Skeletal muscle tissue (tissue), 4 donors: ENCODE data around the gene SFSWAP. TPM values are rescaled to one million over a fixed set of nuclear protein-coding genes. Genes with fewer than 3 reads are reported as not detected.

ENCODE experiments used
- H3K27ac ChIP-seq: one replicate; pipeline ENCODE4 v1.7.0; 2013; ENCODE audit warnings: mild to moderate bottlenecking, low read depth, low read length, inconsistent platforms
- H3K27me3 ChIP-seq, 3 donors: one replicate each; pipeline ENCODE4 v1.7.0; 2013; ENCODE audit warnings: low read length in 3 of 3; ENCODE audit not compliant: control insufficient read depth in 3 of 3, insufficient read depth in 3 of 3
- H3K36me3 ChIP-seq, 3 donors: one replicate each; pipeline ENCODE4 v1.7.0; 2013; ENCODE audit warnings: low read length in 3 of 3; ENCODE audit not compliant: control insufficient read depth in 3 of 3, insufficient read depth in 3 of 3
- H3K4me1 ChIP-seq, 3 donors: one replicate each; pipeline ENCODE4 v1.7.0; 2013; ENCODE audit warnings: low read length in 3 of 3, mild to moderate bottlenecking in 3 of 3; ENCODE audit not compliant: control insufficient read depth in 3 of 3, insufficient read depth in 3 of 3
- H3K4me3 ChIP-seq, 3 donors: one replicate each; pipeline ENCODE4 v1.7.0; 2013; ENCODE audit warnings: low read length in 3 of 3
- H3K9ac ChIP-seq, 3 donors: one replicate each; pipeline ENCODE4 v1.7.0; 2013; ENCODE audit warnings: low read length in 3 of 3, mild to moderate bottlenecking in 3 of 3, moderate library complexity in 2 of 3, low read depth in 1 of 3
- H3K9me3 ChIP-seq, 3 donors: one replicate each; pipeline ENCODE4 v1.7.0; 2013; ENCODE audit warnings: low read length in 3 of 3; ENCODE audit not compliant: control insufficient read depth in 3 of 3
- total RNA-seq: library from RNA; depleted of rRNA; stranded (reverse); fragments of >200 nt; gene quantifications from one replicate; pipeline ENCODE4 v1.2.3, GENCODE V29; 2014
- donor health status: Osteomylitis.

Gene SFSWAP
- total RNA-seq, 1 donor from 2014 or later = 17.7 TPM

- Histone ChIP-seq H3K9me3 (no peaks in the 10 kb centered on the region), H3K9ac (no peak overlapping the region), H3K27ac (no peak overlapping the region), H3K4me1 (no peaks in the 10 kb centered on the region), H3K36me3 (peaks cover 38 to 67% (median 64%) of the 10 kb centered on the region in 3 donors), H3K27me3 (no peaks in the 10 kb centered on the region), H3K4me3 (no peak overlapping the region)
Observed at GRCh38 chr12:131720241-131720640, 9.4 kb downstream of the SFSWAP start.

- no peak overlapping the region for H3K27ac ChIP-seq
- H3K36me3 ChIP-seq = peaks cover 36 to 68% (median 61%) of the 10 kb centered on the region in 3 donors
- H3K9ac ChIP-seq = no peak overlapping the region
- no peaks in the 10 kb centered on the region for H3K4me1 ChIP-seq
- no peaks in the 10 kb centered on the region for H3K27me3 ChIP-seq
- H3K4me3 ChIP-seq = no peak overlapping the region
- H3K9me3 ChIP-seq = no peaks in the 10 kb centered on the region
Observed at GRCh38 chr12:131720921-131721320, 10.0 kb downstream of the SFSWAP start.

GRCh38 chr12:131721548-131721947 is 10.7 kb downstream of the SFSWAP start:
- Histone ChIP-seq H3K36me3 (peaks cover 34 to 63% (median 55%) of the 10 kb centered on the region in 3 donors), H3K27me3 (no peaks in the 10 kb centered on the region), H3K9ac (no peak overlapping the region), H3K27ac (no peak overlapping the region), H3K4me3 (no peak overlapping the region), H3K4me1 (no peaks in the 10 kb centered on the region), H3K9me3 (no peaks in the 10 kb centered on the region)

GRCh38 chr12:131723532-131723931 is 12.6 kb downstream of the SFSWAP start:
- no peak overlapping the region for H3K9ac ChIP-seq
- no peaks in the 10 kb centered on the region for H3K4me1 ChIP-seq
- H3K27ac ChIP-seq = no peak overlapping the region
- no peaks in the 10 kb centered on the region for H3K9me3 ChIP-seq
- H3K27me3 ChIP-seq = no peaks in the 10 kb centered on the region
- peaks cover 47 to 75% (median 54%) of the 10 kb centered on the region in 3 donors for H3K36me3 ChIP-seq
- H3K4me3 ChIP-seq = no peak overlapping the region

- H3K27ac ChIP-seq = no peak overlapping the region
- H3K4me1 ChIP-seq = no peaks in the 10 kb centered on the region
- no peak overlapping the region for H3K4me3 ChIP-seq
- no peaks in the 10 kb centered on the region for H3K9me3 ChIP-seq
- peaks cover 47 to 75% (median 54%) of the 10 kb centered on the region in 3 donors for H3K36me3 ChIP-seq
- no peaks in the 10 kb centered on the region for H3K27me3 ChIP-seq
- H3K9ac ChIP-seq = no peak overlapping the region
Observed at GRCh38 chr12:131724534-131724933, 13.6 kb downstream of the SFSWAP start.

- no peaks in the 10 kb centered on the region for H3K27me3 ChIP-seq
- H3K4me1 ChIP-seq = no peaks in the 10 kb centered on the region
- H3K9ac ChIP-seq = no peak overlapping the region
- no peaks in the 10 kb centered on the region for H3K9me3 ChIP-seq
- peaks cover 46 to 75% (median 54%) of the 10 kb centered on the region in 3 donors for H3K36me3 ChIP-seq
- H3K27ac ChIP-seq = no peak overlapping the region
- H3K4me3 ChIP-seq = no peak overlapping the region
Observed at GRCh38 chr12:131725503-131725902, 14.6 kb downstream of the SFSWAP start.

- H3K4me1 ChIP-seq = no peaks in the 10 kb centered on the region
- peaks cover 65 to 77% (median 69%) of the 10 kb centered on the region in 3 donors for H3K36me3 ChIP-seq
- no peak overlapping the region for H3K27ac ChIP-seq
- no peak overlapping the region for H3K9ac ChIP-seq
- H3K9me3 ChIP-seq = no peaks in the 10 kb centered on the region
- H3K27me3 ChIP-seq = no peaks in the 10 kb centered on the region
- no peak overlapping the region for H3K4me3 ChIP-seq
Observed at GRCh38 chr12:131728720-131729119, 17.8 kb downstream of the SFSWAP start.

- no peaks in the 10 kb centered on the region for H3K27me3 ChIP-seq
- H3K4me3 ChIP-seq = no peak overlapping the region
- no peaks in the 10 kb centered on the region for H3K9me3 ChIP-seq
- H3K9ac ChIP-seq = no peak overlapping the region
- H3K27ac ChIP-seq = no peak overlapping the region
- H3K4me1 ChIP-seq = no peaks in the 10 kb centered on the region
- H3K36me3 ChIP-seq = peaks cover 71 to 84% (median 76%) of the 10 kb centered on the region in 3 donors
Observed at GRCh38 chr12:131729254-131729955, 18.5 kb downstream of the SFSWAP start.

GRCh38 chr12:131732996-131733615 is 22.2 kb downstream of the SFSWAP start:
- no peak overlapping the region for H3K9ac ChIP-seq
- no peaks in the 10 kb centered on the region for H3K27me3 ChIP-seq
- H3K9me3 ChIP-seq = no peaks in the 10 kb centered on the region
- H3K27ac ChIP-seq = no peak overlapping the region
- H3K36me3 ChIP-seq = peaks cover 71 to 74% (median 71%) of the 10 kb centered on the region in 3 donors
- H3K4me1 ChIP-seq = peaks cover 0 to 2% (median 0%) of the 10 kb centered on the region in 3 donors
- no peak overlapping the region for H3K4me3 ChIP-seq

GRCh38 chr12:131733874-131734273 is 23.0 kb downstream of the SFSWAP start:
- peaks cover 0 to 2% (median 0%) of the 10 kb centered on the region in 3 donors for H3K4me1 ChIP-seq
- H3K9ac ChIP-seq = no peak overlapping the region
- H3K27me3 ChIP-seq = no peaks in the 10 kb centered on the region
- H3K9me3 ChIP-seq = no peaks in the 10 kb centered on the region
- no peak overlapping the region for H3K4me3 ChIP-seq
- H3K27ac ChIP-seq = no peak overlapping the region
- peaks cover 63 to 66% (median 63%) of the 10 kb centered on the region in 3 donors for H3K36me3 ChIP-seq
